GM21447 (cell line): ENCODE data around the gene VPS13D.

Experiments
- ATAC-seq: cut with Tn5 transposase; IDR thresholded peaks from one replicate; pipeline ENCODE4 v1.9.1; 2021; ENCODE audit not compliant: unreplicated experiment

VPS13D gene

DNA sequence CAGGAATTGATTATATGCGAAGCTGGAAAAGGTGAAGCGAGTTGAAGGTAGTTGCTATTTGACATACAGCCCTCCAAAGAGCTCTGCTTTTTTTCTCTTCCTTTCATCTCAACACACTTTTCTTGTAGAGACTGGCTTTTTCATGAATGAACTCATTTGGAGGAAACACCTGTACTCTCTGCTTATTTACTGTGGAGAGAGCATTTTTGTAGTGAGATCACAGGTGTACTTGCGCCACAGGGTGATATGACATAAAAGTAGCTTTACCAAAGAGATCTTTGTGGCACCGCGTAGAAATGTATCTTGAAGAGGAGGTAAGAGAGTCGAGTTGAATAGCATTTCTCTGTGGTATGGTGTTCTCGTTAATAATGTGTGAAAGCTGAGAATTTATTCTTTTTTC, 187.6 kb downstream of the VPS13D start:
- ATAC-seq, result no peak

DNA sequence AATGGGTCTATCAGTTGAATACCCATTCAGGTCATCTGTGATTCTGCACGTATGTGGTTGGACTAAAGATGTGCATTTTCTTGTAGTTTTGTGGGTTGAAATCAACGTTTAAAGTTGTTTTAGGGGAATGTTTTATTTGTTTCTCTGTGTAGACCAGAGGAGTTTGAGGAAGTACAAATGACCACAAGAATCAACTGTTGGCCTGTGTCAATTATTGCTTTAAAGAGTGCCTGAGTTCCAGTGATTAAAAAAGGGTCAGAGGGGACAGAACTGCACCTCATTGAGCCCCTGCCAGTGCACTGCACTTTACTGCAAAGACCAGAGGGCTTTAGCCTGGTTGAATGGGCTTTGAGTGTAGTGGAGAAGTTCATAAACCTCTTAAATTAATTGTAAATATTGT, 190.3 kb downstream of the VPS13D start:
- ATAC-seq, result no peak

DNA sequence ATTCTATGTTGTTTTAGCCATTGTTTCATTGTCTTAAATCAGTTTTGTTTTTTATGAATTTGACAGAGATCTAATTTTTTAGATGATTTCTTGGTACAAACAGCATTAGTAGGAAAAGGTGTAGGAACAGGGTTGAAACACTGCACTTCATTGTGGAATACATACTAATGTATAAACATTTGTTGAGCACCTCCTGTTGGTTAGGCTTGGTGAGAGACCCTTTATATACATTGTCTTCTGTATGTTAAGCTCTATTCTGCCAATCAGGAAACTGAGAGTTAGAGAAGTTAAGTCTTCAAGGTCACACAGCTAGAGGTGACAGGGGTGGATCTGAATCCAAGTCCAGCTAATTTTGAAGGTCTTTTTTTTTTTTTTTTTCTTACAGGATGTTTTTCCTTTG, 192.7 kb downstream of the VPS13D start:
- no peak for ATAC-seq

- ATAC-seq, result no peak
Measured at GRCh38 chr1:12424087-12424529, 194.3 kb downstream of the VPS13D start.

DNA sequence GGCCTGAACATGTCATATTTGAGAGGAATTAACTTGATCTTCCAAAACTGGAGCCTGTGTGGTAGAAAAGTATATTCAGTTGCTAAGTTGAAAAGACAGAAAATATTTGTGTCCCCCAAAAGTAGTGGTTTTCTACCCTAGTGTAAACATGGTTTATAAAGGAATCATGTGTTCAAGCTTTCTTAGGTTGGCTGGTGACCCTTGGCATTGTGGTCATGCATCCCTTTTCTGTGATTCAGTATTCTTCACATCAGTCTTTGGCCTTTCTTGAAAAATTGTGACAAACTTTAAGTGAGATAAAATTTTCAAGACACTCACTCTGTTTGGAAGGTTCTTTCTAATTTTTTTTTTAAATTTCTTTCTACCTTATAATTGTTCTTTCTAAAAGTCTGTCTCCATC, 195.0 kb downstream of the VPS13D start:
- ATAC-seq, result no peak

DNA sequence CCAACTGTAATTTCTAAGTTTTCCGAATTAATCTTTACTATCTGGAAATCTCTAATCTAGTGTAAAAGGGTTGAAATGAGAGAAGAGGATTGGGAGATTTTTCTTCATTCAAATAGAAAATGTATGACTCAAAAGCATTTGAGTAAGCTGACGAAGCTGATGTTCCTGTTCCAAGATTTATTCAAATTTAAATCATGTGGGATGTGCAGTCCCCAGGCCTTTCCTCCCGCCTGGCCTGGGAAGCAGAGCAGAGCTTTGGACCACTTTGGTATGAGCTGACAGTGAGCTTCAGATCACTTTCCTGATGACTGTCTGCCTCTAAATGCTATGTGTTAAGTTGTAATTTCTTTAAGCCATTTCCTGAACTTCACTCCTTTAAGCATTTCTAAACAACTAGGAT, 196.2 kb downstream of the VPS13D start:
- ATAC-seq, result no peak

DNA sequence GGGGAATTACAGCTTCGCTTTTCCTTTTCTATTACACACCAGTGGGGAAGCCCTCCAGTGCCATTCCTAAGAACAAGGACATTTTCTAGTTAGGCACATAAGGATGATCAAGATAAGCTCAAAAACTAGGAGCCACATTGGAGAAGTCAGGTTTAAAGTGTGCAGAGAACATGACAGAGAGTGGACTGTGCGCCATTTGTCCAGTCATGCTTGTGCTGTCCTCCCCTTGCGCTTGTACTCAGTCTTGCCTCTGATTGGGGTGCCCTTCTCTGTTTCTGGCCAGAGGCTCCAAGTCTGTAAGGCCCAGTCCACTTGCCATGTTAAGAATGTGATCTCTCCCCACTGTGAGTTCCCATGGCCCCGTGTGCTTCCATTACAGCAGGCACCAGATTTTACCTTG, 198.5 kb downstream of the VPS13D start:
- no peak for ATAC-seq

- no peak for ATAC-seq
Measured at GRCh38 chr1:12430525-12430924, 200.7 kb downstream of the VPS13D start.

DNA sequence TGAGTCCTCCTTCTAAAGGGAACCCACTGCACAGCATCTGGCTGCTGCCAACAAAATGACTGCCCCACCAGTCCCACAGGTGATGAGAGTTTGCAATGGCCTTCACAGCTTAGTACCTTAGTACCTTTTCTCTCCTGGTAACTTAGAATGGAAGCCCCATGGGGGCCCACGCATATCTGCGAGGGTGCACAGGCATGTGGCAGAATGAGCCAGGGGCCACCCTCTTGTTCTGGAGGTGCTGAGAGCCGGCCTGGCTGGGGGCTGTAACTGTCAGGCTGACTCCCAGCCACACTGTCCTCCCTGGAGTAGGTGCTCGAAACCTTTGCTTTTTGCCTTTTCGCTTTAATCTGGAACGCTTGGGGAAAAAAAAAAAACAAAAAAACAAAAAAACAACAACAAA, 203.1 kb downstream of the VPS13D start:
- no peak for ATAC-seq

- ATAC-seq, result no peak
Measured at GRCh38 chr1:12433323-12434053, 203.7 kb downstream of the VPS13D start.

- peak; percentile 46 for ATAC-seq
Measured at GRCh38 chr1:12434174-12434573, 204.3 kb downstream of the VPS13D start.

GRCh38 chr1:12434686-12435085, 204.9 kb downstream of the VPS13D start:
- ATAC-seq, result no peak

- peak; percentile 64 for ATAC-seq
Measured at GRCh38 chr1:12435639-12436344, 206.0 kb downstream of the VPS13D start.

DNA sequence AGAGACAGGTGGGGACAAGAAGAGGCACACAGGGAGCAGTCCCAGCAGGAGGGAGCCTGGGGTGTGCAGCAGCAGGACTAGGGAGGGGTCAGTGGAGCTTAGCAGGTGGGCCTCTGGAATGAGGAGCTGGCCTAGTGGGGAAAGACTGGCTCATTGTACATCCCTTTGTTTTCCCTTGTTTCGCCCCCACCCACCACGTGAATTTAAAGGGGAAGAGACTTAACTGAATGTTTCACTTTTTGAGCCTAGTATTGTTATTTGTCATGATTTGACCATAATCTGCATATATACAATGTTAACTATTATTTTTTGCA, 206.5 kb downstream of the VPS13D start:
- ATAC-seq, result no peak

DNA sequence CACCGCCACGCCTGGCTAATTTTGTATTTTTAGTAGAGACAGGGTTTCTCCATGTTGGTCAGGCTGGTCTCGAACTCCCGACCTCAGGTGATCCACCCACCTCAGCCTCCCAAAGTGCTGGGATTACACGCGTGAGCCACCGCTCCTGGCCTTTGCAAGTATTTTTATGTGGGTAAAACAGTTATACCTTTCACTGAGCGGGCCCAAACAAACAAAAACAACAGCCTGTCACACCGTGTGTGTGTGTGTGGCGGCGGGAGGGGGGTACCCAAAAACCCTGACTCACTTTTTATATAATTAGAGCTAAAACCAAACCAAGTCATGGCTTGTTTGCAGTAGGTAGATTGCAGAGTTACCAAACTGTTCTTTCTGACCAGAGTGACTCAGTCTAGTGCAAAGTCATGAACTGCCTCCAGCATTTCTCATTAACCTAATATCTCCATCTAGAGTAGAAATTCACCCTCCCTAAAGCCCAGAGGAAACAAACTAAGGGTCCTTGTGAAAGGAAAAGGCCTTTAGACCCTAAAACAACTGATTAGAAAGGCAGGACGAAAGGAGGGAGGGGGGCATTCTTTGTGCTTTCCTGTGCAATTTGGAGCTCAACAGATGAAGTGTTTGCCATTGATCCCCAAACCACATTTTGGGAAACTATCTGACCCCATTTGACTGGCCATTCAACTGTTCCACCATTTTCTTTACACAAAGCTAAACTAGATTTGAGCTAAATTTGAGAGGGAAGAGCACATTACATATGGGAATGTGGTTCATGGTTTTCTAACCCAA, 207.2 kb downstream of the VPS13D start:
- ATAC-seq, result no peak

DNA sequence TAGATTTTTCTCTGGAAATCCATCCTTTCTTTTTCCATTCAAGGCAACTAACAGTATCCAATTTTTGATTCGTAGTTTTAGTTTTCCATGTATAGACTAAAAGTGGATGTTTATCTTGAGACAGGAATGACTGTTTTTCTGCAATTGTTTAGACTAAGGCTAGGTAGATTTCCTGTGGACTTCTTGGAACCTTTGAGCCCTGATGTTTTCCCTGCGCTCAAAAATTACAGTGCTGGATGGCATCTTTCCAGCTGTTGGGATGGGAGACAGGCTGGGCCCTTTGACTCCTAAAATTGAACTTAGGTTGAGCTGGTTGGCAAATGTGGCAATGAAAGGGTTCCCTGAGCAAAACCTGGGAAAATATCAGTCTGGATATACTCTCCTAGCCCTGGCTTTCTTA, 207.8 kb downstream of the VPS13D start:
- ATAC-seq, result no peak

DNA sequence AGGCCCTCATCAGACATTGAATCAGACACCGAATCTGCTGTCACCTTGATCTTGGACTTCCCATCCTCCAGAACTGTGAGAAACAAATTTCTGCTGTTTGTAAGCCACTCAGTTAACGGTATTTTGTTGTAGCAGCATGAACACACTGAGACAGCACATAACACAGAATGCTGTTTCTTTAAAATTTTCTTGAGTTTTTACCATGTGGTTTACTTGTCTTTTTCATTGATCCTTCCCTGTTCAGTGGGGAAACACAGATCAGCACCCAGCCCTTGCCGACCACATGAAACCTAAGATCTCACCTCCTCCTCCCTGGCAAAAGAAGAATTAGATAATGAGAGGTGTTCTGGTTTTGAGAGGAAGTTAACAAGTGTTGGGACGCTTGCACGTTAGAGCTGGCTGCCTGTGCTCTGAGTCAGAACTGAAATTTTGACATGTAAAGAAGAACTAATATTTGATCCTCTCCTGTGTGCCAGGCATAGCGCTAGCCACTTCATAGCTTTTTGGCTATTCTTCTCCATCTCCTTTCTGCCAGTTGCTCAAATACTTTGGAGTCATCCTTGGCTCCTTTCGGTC, 208.6 kb downstream of the VPS13D start:
- peak; percentile 44 for ATAC-seq

DNA sequence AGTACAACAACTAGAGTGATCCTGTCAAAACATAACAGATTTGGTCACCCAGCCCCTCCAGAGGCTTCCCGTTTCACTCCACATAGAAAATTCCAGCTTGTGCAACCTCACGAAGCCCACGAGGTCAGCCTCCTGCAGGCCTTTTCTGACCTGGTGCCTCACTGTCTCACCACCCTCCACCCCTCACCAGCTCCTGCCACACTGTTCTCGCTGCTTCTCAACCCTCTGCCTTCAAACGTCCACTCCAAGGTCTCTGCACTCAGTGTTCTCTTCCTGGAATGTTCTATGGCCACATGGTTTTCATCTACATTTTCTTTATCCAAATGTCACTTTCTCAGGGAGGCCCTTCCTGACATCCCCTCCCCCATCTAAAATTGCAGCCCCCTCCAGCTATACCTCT, 209.2 kb downstream of the VPS13D start:
- ATAC-seq, result no peak

GRCh38 chr1:12441414-12442105, 211.7 kb downstream of the VPS13D start:
- no peak for ATAC-seq

- ATAC-seq, result no peak
Measured at GRCh38 chr1:12442217-12442616, 212.4 kb downstream of the VPS13D start.

DNA sequence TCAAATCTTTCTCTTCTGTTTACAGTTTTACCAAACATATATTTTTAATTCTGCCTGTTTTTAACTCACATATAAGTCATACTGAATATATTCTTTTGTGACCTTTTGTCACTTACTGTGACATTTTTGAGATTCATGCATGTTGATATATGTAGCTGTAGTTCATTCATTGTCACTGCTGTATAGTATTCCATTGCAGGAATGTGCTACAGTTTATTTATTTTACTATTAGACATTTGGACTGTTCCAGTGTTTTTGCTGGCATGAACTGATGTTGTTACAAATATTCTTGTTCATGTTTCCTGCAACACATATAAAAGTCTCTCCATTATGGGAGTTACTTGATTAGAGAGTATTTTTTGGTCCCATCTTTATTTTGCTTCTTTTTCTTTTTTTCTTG, 213.3 kb downstream of the VPS13D start:
- no peak for ATAC-seq
